Mammary epithelial cell (primary cell): Measurements from ENCODE around the gene MOB1A.

Experiments
- EZH2 ChIP-seq: IDR thresholded peaks from 2 replicates; pipeline ENCODE4 v1.6.1; 2012; ENCODE audit warnings: low read length, inconsistent platforms, borderline replicate concordance
- TF ChIP-seq, protein P1 (sequence below), 2 donors: IDR thresholded peaks in 1 of 2; conservative IDR thresholded peaks in 1 of 2; 2 replicates each; pipeline ENCODE4 v1.5.1; 2011 to 2012; ENCODE audit warnings: inconsistent platforms in 2 of 2, low read length in 2 of 2, mild to moderate bottlenecking in 2 of 2, control low read depth in 1 of 2, low read depth in 1 of 2; ENCODE audit not compliant: insufficient read depth in 1 of 2; ENCODE audit errors: extremely low read depth in 1 of 2

DNA sequence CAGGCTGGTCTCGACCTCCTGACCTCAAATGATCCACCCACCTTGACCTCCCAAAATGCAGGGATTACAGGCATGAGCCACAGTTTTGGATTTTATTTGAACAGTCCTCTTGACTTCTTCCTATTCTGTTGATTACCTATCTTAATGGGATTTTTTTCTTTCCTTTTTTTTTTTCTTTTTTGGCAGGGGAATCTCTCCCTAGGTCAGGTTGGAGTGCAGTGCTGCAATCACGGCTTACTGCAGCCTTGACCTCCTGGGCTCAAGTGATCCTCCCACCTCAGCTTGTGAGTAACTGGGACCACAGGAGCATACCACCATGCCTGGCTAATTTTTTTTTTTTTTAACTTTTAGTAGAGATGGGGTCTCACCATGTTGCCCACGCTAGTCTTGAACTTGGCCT lies 22.5 kb upstream of the MOB1A start:
- TF ChIP-seq, protein P1, sequence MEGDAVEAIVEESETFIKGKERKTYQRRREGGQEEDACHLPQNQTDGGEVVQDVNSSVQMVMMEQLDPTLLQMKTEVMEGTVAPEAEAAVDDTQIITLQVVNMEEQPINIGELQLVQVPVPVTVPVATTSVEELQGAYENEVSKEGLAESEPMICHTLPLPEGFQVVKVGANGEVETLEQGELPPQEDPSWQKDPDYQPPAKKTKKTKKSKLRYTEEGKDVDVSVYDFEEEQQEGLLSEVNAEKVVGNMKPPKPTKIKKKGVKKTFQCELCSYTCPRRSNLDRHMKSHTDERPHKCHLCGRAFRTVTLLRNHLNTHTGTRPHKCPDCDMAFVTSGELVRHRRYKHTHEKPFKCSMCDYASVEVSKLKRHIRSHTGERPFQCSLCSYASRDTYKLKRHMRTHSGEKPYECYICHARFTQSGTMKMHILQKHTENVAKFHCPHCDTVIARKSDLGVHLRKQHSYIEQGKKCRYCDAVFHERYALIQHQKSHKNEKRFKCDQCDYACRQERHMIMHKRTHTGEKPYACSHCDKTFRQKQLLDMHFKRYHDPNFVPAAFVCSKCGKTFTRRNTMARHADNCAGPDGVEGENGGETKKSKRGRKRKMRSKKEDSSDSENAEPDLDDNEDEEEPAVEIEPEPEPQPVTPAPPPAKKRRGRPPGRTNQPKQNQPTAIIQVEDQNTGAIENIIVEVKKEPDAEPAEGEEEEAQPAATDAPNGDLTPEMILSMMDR (conservative IDR thresholded peaks at IDR 0.05 in 1 of 2, IDR thresholded peaks at IDR 0.05 in 1 of 2; ENCODE audit: extremely low read depth in 1 of 2, insufficient read depth in 1 of 2, low read depth in 1 of 2, low read length in 2 of 2), result no peak
- TF ChIP-seq EZH2, result no peak
